GM18868 (cell line): Measurements from ENCODE around the gene PCBP3.
A peak's percentile ranks its signal among the peaks of the same experiment; 100 is the strongest.
"Not testable (repeated sequence)": the region's sequence is repeated elsewhere in the genome, so short reads cannot be mapped to it uniquely, and the experiment has no call there.

Experiments used
- ATAC-seq: cut with Tn5 transposase; IDR thresholded peaks from one replicate; pipeline ENCODE4 v1.9.1; 2021; ENCODE audit warnings: mild to moderate bottlenecking, moderate library complexity; ENCODE audit not compliant: unreplicated experiment

The PCBP3 gene

DNA sequence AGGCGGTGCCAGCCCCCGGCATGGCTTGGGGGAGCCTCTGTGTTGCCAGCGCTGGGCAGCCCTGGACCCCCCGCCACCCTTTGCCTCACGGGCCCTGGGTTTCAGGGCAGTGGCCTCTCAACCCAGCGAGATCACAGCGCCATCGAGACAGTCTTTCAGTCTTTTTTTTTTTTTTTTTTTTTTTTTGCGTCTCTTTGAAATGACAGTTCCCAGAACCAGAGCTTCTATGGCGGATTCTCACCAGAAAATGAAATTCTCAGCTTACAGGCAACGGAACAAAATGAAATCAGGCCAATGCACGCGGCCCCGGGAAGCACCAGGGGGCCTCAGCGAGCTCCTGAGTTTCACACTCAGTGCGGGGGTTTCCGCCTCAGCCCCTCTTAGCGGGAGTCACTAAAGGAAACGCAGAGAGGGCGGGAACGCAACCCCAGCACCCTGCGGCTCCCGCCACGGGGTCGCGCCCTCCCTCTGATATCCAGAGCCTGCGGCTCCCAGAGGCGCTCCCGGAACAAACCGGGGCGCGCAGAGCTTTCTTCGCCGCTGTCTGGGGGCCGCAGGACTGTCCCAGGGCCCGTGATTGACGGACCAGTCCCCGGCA lies 330.0 kb downstream of the PCBP3 start:
- peak; percentile 55 for ATAC-seq

GRCh38 chr21:45974073-45975019 lies 330.8 kb downstream of the PCBP3 start:
- no peak for ATAC-seq

GRCh38 chr21:45975020-45975666 lies 331.6 kb downstream of the PCBP3 start:
- no peak for ATAC-seq

DNA sequence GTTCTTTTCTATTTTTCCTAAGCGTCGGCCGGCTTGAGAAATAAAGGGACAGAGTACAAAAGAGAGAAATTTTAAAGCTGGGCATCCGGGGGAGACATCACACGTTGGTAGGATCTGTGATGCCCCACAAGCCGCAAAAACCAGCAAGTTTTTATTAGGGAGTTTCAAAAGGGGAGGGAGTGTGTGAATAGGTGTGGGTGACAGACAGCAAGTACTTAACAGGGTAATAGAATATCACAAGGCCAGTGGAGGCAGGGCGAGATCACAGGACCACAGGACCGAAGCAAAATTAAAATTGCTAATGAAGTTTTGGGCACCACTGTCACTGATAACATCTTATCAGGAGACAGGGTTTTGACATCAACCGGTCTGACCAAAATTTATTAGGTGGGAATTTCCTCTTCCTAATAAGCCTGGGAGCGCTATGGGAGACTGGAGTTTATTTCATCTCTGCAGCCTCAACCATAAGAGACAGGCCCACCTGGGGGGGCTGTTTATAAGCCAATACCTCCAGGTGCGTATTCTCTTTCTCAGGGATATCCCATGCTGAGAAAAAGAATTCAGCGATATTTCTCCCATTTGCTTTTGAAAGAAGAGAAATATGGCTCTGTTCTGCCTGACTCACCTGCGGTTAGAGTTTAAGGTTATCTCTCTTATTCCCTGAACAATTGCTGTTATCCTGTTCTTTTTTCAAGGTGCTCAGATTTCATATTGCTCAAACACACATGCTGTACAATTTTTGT lies 332.3 kb downstream of the PCBP3 start:
- not testable (repeated sequence) for ATAC-seq

- ATAC-seq = no peak
Observed at GRCh38 chr21:45976701-45977311, 333.3 kb downstream of the PCBP3 start.

DNA sequence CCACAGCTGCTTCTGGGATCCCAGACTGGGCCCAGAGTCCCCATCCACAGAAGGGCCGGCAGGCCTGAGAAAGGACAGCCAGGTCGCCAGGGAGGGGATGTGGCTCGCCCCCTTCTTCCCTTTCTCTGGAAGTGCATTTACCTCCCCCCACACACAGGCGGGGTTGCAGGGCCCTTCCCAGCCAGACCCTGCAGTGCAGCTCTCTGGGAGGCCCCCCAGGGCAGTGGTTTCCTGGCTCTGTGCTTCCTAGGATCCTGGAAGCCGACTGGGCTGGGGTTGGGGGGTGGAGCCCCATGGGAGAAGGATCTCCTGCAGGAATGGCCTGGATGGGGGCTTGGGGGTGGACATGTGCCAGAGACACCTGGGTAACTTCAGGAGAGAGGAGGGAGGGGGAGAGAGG lies 333.9 kb downstream of the PCBP3 start:
- ATAC-seq = no peak

- ATAC-seq = no peak
Observed at GRCh38 chr21:45979141-45979631, 335.7 kb downstream of the PCBP3 start.

DNA sequence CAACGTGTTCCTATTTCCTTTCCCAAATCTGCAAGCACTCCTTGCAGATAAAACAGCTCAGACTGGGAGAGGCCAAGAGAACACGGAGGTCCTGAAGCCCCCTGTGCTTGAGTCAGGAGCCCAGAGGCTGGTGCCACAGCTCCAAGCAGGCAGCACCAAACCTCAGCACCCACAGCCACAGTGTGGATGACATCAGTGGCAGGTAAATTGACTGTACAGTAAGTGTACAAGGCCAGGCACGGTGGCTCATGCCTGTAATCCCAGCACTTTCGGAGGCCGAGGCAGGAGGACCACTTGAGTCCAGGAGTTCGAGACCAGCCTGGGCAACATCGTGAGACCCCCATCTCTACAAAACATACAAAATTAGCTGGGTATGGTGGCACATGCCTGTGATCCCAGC lies 336.1 kb downstream of the PCBP3 start:
- no peak for ATAC-seq

GRCh38 chr21:45980271-45980670 lies 336.7 kb downstream of the PCBP3 start:
- no peak for ATAC-seq

DNA sequence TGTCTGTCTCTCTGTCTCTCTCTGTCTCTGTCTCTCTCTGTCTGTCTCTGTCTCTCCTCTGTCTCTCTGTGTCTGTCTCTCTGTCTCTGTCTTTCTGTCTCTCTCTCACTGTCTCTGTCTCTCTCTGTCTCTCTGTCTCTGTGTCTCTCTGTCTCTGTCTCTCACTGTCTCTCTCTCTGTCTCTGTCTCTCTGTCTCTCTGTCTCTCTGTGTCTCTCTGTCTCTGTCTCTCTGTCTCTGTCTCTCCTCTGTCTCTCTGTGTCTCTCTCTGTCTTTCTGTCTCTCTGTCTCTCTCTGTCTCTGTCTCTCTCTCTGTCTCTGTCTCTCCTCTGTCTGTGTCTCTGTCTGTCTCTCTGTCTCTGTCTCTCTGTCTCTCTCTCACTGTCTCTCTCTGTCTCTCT lies 337.2 kb downstream of the PCBP3 start:
- no peak for ATAC-seq

DNA sequence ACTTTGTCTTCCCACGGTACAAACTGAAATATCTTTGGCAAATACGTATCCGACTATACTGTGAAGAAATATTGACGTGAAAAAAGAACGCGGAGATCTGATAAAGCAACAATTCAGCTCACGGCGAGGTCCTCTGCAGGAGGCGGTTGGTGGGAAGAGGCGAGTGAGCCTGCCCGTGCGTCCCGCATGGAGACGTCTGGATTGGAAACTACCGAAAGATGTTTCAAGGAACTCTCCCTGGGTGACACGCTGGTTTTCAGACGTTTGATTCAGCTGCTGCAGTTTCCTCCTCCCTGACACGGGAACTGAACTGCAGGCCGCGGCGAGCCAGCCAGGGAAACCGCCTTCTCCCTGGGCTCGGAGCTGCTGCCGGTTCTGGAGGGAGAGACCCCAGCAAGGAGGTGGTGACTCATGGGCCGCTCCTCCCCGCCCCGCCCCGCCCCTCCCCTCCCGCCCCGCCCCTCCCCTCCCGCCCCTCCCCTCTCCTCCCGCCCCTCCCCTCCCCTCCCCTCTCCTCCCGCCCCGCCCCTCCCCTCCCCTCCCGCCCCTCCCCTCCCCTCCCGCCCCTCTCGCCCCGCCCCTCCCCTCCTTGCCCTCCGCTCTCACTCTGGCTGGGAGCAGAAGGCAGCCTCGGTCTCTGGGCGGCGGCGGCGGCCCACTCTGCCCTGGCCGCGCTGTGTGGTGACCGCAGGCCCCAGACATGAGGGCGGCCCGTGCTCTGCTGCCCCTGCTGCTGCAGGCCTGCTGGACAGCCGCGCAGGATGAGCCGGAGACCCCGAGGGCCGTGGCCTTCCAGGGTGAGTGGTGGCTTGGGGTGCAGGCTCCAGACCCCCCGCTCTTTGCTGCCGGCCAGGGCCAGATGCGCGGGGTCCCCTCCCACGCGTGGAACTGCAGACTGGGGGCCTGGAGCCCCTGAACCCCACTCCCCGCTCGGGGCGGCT lies 337.9 kb downstream of the PCBP3 start, which contains the start of gene COL6A1:
Gene COL6A1, plus strand, starts transcription at position 620 of the 941 bp plus-strand sequence. Its CDS starts 81 bp downstream, at position 701.
- ATAC-seq = no peak

DNA sequence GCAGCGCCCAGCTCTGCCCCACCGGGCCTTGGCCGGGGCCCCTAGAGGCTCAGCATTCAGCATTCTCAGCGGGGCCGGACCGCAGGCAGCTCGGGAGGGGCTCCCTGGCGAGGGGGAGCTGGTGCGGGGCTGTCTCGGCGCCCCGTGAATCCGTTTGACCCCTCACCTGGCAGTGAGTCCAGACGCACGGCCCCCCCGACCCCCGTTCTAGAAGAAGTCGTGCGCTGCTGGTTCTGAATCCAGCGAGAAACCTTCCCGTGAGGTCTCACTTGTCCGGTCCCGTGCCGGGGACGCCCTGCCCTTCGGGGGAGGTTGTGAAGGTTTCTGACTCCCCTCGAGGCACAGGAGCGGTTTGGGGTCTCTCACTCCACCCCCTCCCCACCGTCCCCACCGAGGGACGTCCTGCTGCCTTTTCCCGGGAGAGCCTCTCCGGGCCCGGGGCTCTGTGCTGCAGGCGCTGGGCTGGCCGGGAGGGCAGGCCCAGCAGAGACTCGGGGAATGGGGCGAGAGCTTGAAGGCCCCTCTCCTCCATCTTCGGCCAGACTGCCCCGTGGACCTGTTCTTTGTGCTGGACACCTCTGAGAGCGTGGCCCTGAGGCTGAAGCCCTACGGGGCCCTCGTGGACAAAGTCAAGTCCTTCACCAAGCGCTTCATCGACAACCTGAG lies 338.7 kb downstream of the PCBP3 start:
- no peak for ATAC-seq

- ATAC-seq = no peak
Observed at GRCh38 chr21:45982758-45983648, 339.5 kb downstream of the PCBP3 start.

DNA sequence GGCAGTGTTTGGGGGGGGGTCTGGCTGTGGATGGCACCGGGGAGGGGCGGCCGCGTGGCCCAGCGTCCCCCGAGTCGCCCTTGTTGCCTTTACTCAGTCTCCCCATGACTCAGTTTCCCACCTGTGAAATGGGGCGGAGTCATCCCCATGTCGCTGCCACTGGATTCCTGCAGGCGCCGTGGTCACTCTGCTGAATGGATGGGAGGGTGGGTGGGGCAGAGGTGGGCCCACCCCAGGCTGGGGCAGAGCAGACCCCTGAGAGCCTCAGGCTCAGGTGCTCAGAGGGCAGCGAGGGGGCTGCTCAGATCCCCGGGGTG lies 340.1 kb downstream of the PCBP3 start:
- ATAC-seq = no peak

GRCh38 chr21:45983981-45984551 lies 340.5 kb downstream of the PCBP3 start:
- no peak for ATAC-seq

- no peak for ATAC-seq
Observed at GRCh38 chr21:45984584-45985095, 341.1 kb downstream of the PCBP3 start.
